Endothelial cell of umbilical vein (primary cell): ENCODE data around the gene ARL3. TPM values are rescaled to one million over a fixed set of nuclear protein-coding genes. Genes with fewer than 3 reads are reported as not detected.

Experiments used
- BruUV-seq: library from RNA; stranded (reverse); fragments of 400-500 nt; replicated peaks from 2 replicates; lab custom pipeline; 2021; lab: Mats Ljungman, UMichigan
- CTCF ChIA-PET: fragments of 300-600, 350-600 bp; sonication (Branson Sonifier 250); formaldehyde crosslinking; loops from one replicate; lab custom pipeline; 2021; ENCODE audit warnings: antibody characterized with exemption, inconsistent platforms; lab: Charles Lee
- POLR2A ChIA-PET: fragments of 300-600, 350-600 bp; sonication (Branson Sonifier 250); formaldehyde crosslinking; loops from one replicate; lab custom pipeline; 2021; ENCODE audit warnings: antibody characterized with exemption, inconsistent platforms; lab: Charles Lee
- DNase-seq: peaks from one replicate; pipeline ENCODE4 v3.0.0-alpha.2; 2011; ENCODE audit warnings: low read depth, low spot score
- FAIRE-seq: peaks from 2 replicates; lab custom pipeline; 2011; peaks lifted over from hg19 to GRCh38; lab: Jason Lieb, UNC
- H2AFZ ChIP-seq: 2 replicates; pipeline ENCODE4 v1.6.0; 2012; ENCODE audit warnings: low read depth, low read length, control low read depth, inconsistent platforms
- H3K27ac ChIP-seq: 2 replicates; pipeline ENCODE4 v1.5.1; 2011; ENCODE audit warnings: low read depth, mild to moderate bottlenecking, control low read depth, low read length, moderate library complexity; ENCODE audit not compliant: insufficient read depth
- H3K27me3 ChIP-seq, 2 experiments: 2 replicates each; pipeline versions ENCODE4 v1.6.0 to v1.6.1; 2011; ENCODE audit warnings: low read length in 2 of 2, mixed read lengths in 1 of 2; ENCODE audit not compliant: control insufficient read depth in 2 of 2, insufficient read depth in 2 of 2
- H3K36me3 ChIP-seq, 2 experiments: 2 replicates in 1 of 2; 3 replicates in 1 of 2; pipeline ENCODE4 v1.5.1; 2011; ENCODE audit warnings: low read length in 2 of 2, mild to moderate bottlenecking in 1 of 2, moderate library complexity in 1 of 2; ENCODE audit not compliant: control insufficient read depth in 2 of 2, insufficient read depth in 2 of 2; ENCODE audit errors: extremely low read depth in 1 of 2
- H3K4me1 ChIP-seq: 3 replicates; pipeline ENCODE4 v1.5.1; 2011; ENCODE audit warnings: mild to moderate bottlenecking, low read length; ENCODE audit not compliant: control insufficient read depth, insufficient read depth; ENCODE audit errors: extremely low read depth
- H3K4me2 ChIP-seq: 2 replicates; pipeline ENCODE4 v1.6.1; 2011; ENCODE audit warnings: low read length, control low read depth, mixed read lengths; ENCODE audit not compliant: insufficient read depth
- H3K4me3 ChIP-seq, 3 experiments: fragments of 200-600 bp in 1 of 3; sonication (generic), shearing (Covaris generic) in 1 of 3; replicated peaks in 1 of 3; 2 replicates each; pipeline ENCODE4 v1.5.1; 2011 to 2016; ENCODE audit warnings: control low read depth in 3 of 3, low read length in 3 of 3, mild to moderate bottlenecking in 2 of 3, inconsistent platforms in 1 of 3, low read depth in 1 of 3, moderate library complexity in 1 of 3; ENCODE audit not compliant: insufficient read depth in 1 of 3
- H3K79me2 ChIP-seq: 2 replicates; pipeline ENCODE4 v1.6.0; 2012; ENCODE audit warnings: low read length, inconsistent platforms; ENCODE audit not compliant: control insufficient read depth, insufficient read depth
- H3K9ac ChIP-seq: replicated peaks from 2 replicates; pipeline ENCODE3; 2011; ENCODE audit warnings: low read length, control low read depth; ENCODE audit not compliant: insufficient read depth; ENCODE audit errors: extremely low read depth
- H3K9me1 ChIP-seq: replicated peaks from 3 replicates; pipeline ENCODE4 v1.6.0; 2011; ENCODE audit warnings: mild to moderate bottlenecking, low read length; ENCODE audit not compliant: control insufficient read depth, insufficient read depth; ENCODE audit errors: extremely low read depth
- H3K9me3 ChIP-seq: replicated peaks from 2 replicates; pipeline ENCODE4 v1.5.1; 2012; ENCODE audit warnings: low read length, inconsistent platforms; ENCODE audit not compliant: control insufficient read depth, insufficient read depth
- H4K20me1 ChIP-seq: replicated peaks from 2 replicates; pipeline ENCODE3; 2011; ENCODE audit warnings: mild to moderate bottlenecking, low read length; ENCODE audit not compliant: control insufficient read depth, insufficient read depth; ENCODE audit errors: extremely low read depth
- CTCF ChIP-seq, 2 donors: IDR thresholded peaks; 1 replicate in 1 of 2; 2 replicates in 1 of 2; pipeline ENCODE4 v1.5.1; 2011; ENCODE audit warnings: low read length in 2 of 2, mild to moderate bottlenecking in 2 of 2, moderate library complexity in 2 of 2, control low read depth in 1 of 2, inconsistent platforms in 1 of 2, low read depth in 1 of 2; ENCODE audit not compliant: insufficient read depth in 1 of 2; ENCODE audit errors: extremely low read depth in 1 of 2
- EZH2 ChIP-seq: IDR thresholded peaks from 2 replicates; pipeline ENCODE4 v1.6.1; 2012; ENCODE audit warnings: borderline replicate concordance, low read depth, mild to moderate bottlenecking, moderate library complexity, low read length, inconsistent platforms; ENCODE audit not compliant: severe bottlenecking
- FOS ChIP-seq: IDR thresholded peaks from 2 replicates; pipeline ENCODE4 v1.6.1; 2011; ENCODE audit warnings: mild to moderate bottlenecking, low read length, moderate library complexity, borderline replicate concordance; ENCODE audit not compliant: insufficient read depth
- GATA2 ChIP-seq: IDR thresholded peaks from 2 replicates; pipeline ENCODE4 v1.7.0; 2011; ENCODE audit warnings: low read depth, mild to moderate bottlenecking, moderate library complexity, mixed read lengths, low read length; ENCODE audit not compliant: insufficient read length, insufficient read depth
- MAX ChIP-seq: IDR thresholded peaks from 2 replicates; pipeline ENCODE4 v1.6.1; 2011; ENCODE audit not compliant: insufficient read depth, insufficient read length
- MYC ChIP-seq: IDR thresholded peaks from one replicate; pipeline ENCODE4 v1.6.1; 2011; ENCODE audit warnings: mild to moderate bottlenecking, low read depth, low read length
- POLR2A ChIP-seq: IDR thresholded peaks from 2 replicates; pipeline ENCODE4 v1.6.1; 2012; ENCODE audit warnings: low read depth, mild to moderate bottlenecking, control low read depth, low read length
- POLR2AphosphoS5 ChIP-seq: IDR thresholded peaks from 2 replicates; pipeline ENCODE4 v1.6.1; 2012; ENCODE audit warnings: low read depth, mild to moderate bottlenecking, control low read depth, low read length, moderate library complexity; ENCODE audit not compliant: insufficient read depth
- dilution Hi-C: fragments of 300-500 bp; cut with MboI; formaldehyde crosslinking; loops from one replicate; pipeline ENCODE4 v1.15.0; 2019; ENCODE audit warnings: low sequenced_read_pairs; ENCODE audit not compliant: extremely low pct_ligation_motif_present
- intact Hi-C: fragments of 100-400 bp; cut with micrococcal nuclease; formaldehyde crosslinking; loops from one replicate; pipeline ENCODE4 v1.10.0; 2022
- polyA plus RNA-seq, 4 experiments: library from polyadenylated mRNA; depleted of rRNA in 3 of 4; stranded (reverse) in 3 of 4; unstranded in 1 of 4; fragments of >200 nt; gene quantifications; 2 replicates each; pipeline versions ENCODE4 v1.2.1 to v1.2.3, GENCODE V29; 2011 to 2012; ENCODE audit warnings: missing spikeins in 1 of 4
- total RNA-seq: library from RNA; stranded (reverse); gene quantifications from 2 replicates; pipeline ENCODE4 v1.2.3, GENCODE V29; 2021

Gene ARL3
- total and polyA plus RNA-seq, 2 donors (not counting 3 experiments of a cell fraction or from before 2014, with no cell fraction given): 6.6 to 11.0 TPM

GRCh38 chr10:102669206-102670064, 44.8 kb downstream of the ARL3 start:
- no peaks in the 10 kb centered on the region for H3K9me1 ChIP-seq
- H3K36me3 ChIP-seq: no peaks in the 10 kb centered on the region
- dilution Hi-C loops (no loop called here), intact Hi-C loops (no loop called here)
- TF ChIP-seq FOS (no peak), EZH2 (no peak), MAX (no peak), CTCF (IDR thresholded peaks at IDR 0.05; ENCODE audit: extremely low read depth in 1 of 2, insufficient read depth in 1 of 2, low read depth in 1 of 2, low read length in 2 of 2) (peak; percentile 17 to 51), POLR2AphosphoS5 (no peak), MYC (no peak), POLR2A (no peak), GATA2 (no peak)
- H3K4me2 ChIP-seq: no peak overlapping the region
- no peaks in the 10 kb centered on the region for H3K9me3 ChIP-seq
- H3K27ac ChIP-seq: no peak overlapping the region
- ChIA-PET POLR2A (interaction anchor here (0.5 kb wide), 1 partner anchor 12 kb away, joined by 4 read pairs; no protein-coding TSS in a partner anchor), CTCF (interaction anchor here (0.7 to 2.7 kb wide), 25 partner anchors 9 to 440 kb away, joined by 3 to 26 read pairs (median 5); partner anchors contain the start of genes ACTR1A, ARL3, SFXN2 and SUFU)
- no peak overlapping the region for H2AFZ ChIP-seq
- H3K4me3 ChIP-seq: no peak overlapping the region
- H3K79me2 ChIP-seq: no peaks in the 10 kb centered on the region
- H4K20me1 ChIP-seq: no peaks in the 10 kb centered on the region
- BruUV-seq: no TSS peak
- H3K4me1 ChIP-seq: peaks cover 5% of the 10 kb centered on the region
- no peak overlapping the region for H3K9ac ChIP-seq
- no peak for DNase-seq
- H3K27me3 ChIP-seq: no peaks in the 10 kb centered on the region
- no peak for FAIRE-seq
